Activated T-cell treated with anti-CD3 and anti-CD28 coated beads, Interleukin-2, amount 50 U/mL, for 72 hours (primary cell): ENCODE measurements around the gene RNF214. TPM values are rescaled to one million over a fixed set of nuclear protein-coding genes. Genes with fewer than 3 reads are reported as not detected.
A peak's percentile ranks its signal among the peaks of the same experiment; 100 is the strongest.

ENCODE experiments used
- ATAC-seq, 2 donors: fragments of 150-1000 bp; cut with Tn5 transposase; replicated peaks in 1 of 2; 2 replicates each; pipeline ENCODE4 v1.10.0; 2021; ENCODE audit warnings: moderate library complexity in 2 of 2, mild to moderate bottlenecking in 1 of 2
- DNase-seq, 2 donors: peaks; one replicate each; pipeline ENCODE4 v3.0.0; 2021 to 2022; ENCODE audit warnings: mixed read lengths in 1 of 2
- H3K27ac Mint-ChIP-seq: one replicate; pipeline ENCODE4 v1.8.0; 2022; ENCODE audit warnings: mild to moderate bottlenecking, moderate library complexity, mixed read lengths
- H3K27me3 Mint-ChIP-seq: one replicate; pipeline ENCODE4 v1.8.0; 2022; ENCODE audit warnings: low read depth, mixed read lengths
- H3K36me3 Mint-ChIP-seq, 2 donors: one replicate each; pipeline ENCODE4 v1.8.0; 2022; ENCODE audit warnings: mixed read lengths in 2 of 2, mild to moderate bottlenecking in 1 of 2; ENCODE audit not compliant: insufficient read depth in 2 of 2
- H3K4me1 Mint-ChIP-seq: one replicate; pipeline ENCODE4 v1.8.0; 2022; ENCODE audit warnings: low read depth, mixed read lengths
- H3K4me3 Mint-ChIP-seq, 2 donors: one replicate each; pipeline ENCODE4 v1.8.0; 2022; ENCODE audit warnings: mild to moderate bottlenecking in 2 of 2, mixed read lengths in 2 of 2, moderate library complexity in 2 of 2
- H3K9me3 Mint-ChIP-seq, 2 donors: one replicate each; pipeline ENCODE4 v1.8.0; 2022; ENCODE audit warnings: mixed read lengths in 2 of 2
- total RNA-seq, 2 donors: library from RNA; stranded (reverse); gene quantifications; one replicate each; pipeline ENCODE4 v1.2.3, GENCODE V29; 2022

The RNF214 gene
- total RNA-seq, 2 donors from 2014 or later: 30.7 to 33.5 TPM

- no peaks in the 10 kb centered on the region for H3K4me1 Mint-ChIP-seq
- no peaks in the 10 kb centered on the region for H3K9me3 Mint-ChIP-seq
- peaks cover 0 to 4% of the 10 kb centered on the region in 2 donors for H3K36me3 Mint-ChIP-seq
- DNase-seq (no peak), ATAC-seq (no peak)
- H3K27ac Mint-ChIP-seq: no peak overlapping the region
- H3K27me3 Mint-ChIP-seq: no peaks in the 10 kb centered on the region
- H3K4me3 Mint-ChIP-seq: no peak overlapping the region
Observed at GRCh38 chr11:117191680-117192400, 40.6 kb upstream of the RNF214 start.

- Mint-ChIP-seq H3K27ac (no peak overlapping the region), H3K36me3 (peaks cover 0 to 3% of the 10 kb centered on the region in 2 donors), H3K4me1 (no peaks in the 10 kb centered on the region), H3K4me3 (no peak overlapping the region), H3K27me3 (no peaks in the 10 kb centered on the region), H3K9me3 (no peaks in the 10 kb centered on the region)
- ATAC-seq: no peak
- no peak for DNase-seq
Observed at GRCh38 chr11:117192401-117192875, 40.0 kb upstream of the RNF214 start.

GRCh38 chr11:117193130-117194020, 39.1 kb upstream of the RNF214 start:
- no peaks in the 10 kb centered on the region for H3K4me1 Mint-ChIP-seq
- H3K9me3 Mint-ChIP-seq: no peaks in the 10 kb centered on the region
- no peaks in the 10 kb centered on the region for H3K27me3 Mint-ChIP-seq
- H3K27ac Mint-ChIP-seq: no peak overlapping the region
- ATAC-seq: no peak
- H3K4me3 Mint-ChIP-seq: no peak overlapping the region
- peaks cover 0 to 3% of the 10 kb centered on the region in 2 donors for H3K36me3 Mint-ChIP-seq
- DNase-seq: no peak

GRCh38 chr11:117194267-117194666, 38.2 kb upstream of the RNF214 start:
- peaks cover 0 to 3% of the 10 kb centered on the region in 2 donors for H3K36me3 Mint-ChIP-seq
- H3K27me3 Mint-ChIP-seq: no peaks in the 10 kb centered on the region
- ATAC-seq (no peak), DNase-seq (no peak)
- no peak overlapping the region for H3K4me3 Mint-ChIP-seq
- no peaks in the 10 kb centered on the region for H3K4me1 Mint-ChIP-seq
- H3K27ac Mint-ChIP-seq: no peak overlapping the region
- H3K9me3 Mint-ChIP-seq: no peaks in the 10 kb centered on the region

- H3K4me1 Mint-ChIP-seq: no peaks in the 10 kb centered on the region
- peak overlapping the region; percentile 71 for H3K27ac Mint-ChIP-seq
- no peaks in the 10 kb centered on the region for H3K27me3 Mint-ChIP-seq
- DNase-seq: no peak
- H3K9me3 Mint-ChIP-seq: no peaks in the 10 kb centered on the region
- no peak for ATAC-seq
- H3K4me3 Mint-ChIP-seq: no peak overlapping the region
- peaks cover 0 to 3% of the 10 kb centered on the region in 2 donors for H3K36me3 Mint-ChIP-seq
Observed at GRCh38 chr11:117195258-117195657, 37.2 kb upstream of the RNF214 start.

GRCh38 chr11:117195761-117196160, 36.7 kb upstream of the RNF214 start:
- no peak overlapping the region for H3K27ac Mint-ChIP-seq

GRCh38 chr11:117197006-117197405, 35.5 kb upstream of the RNF214 start:
- Mint-ChIP-seq H3K4me1 (no peaks in the 10 kb centered on the region), H3K27ac (no peak overlapping the region), H3K27me3 (no peaks in the 10 kb centered on the region), H3K36me3 (peaks cover 0 to 3% of the 10 kb centered on the region in 2 donors), H3K9me3 (no peaks in the 10 kb centered on the region), H3K4me3 (no peak overlapping the region)
- no peak for DNase-seq
- ATAC-seq: no peak

More at GRCh38 chr11:117195761-117196160, 36.7 kb upstream of the RNF214 start:
- Mint-ChIP-seq H3K9me3 (no peaks in the 10 kb centered on the region), H3K4me3 (no peak overlapping the region), H3K27me3 (no peaks in the 10 kb centered on the region), H3K36me3 (peaks cover 0 to 3% of the 10 kb centered on the region in 2 donors), H3K4me1 (no peaks in the 10 kb centered on the region)
- no peak for DNase-seq
- no peak for ATAC-seq

- Mint-ChIP-seq H3K27me3 (no peaks in the 10 kb centered on the region), H3K4me1 (no peaks in the 10 kb centered on the region), H3K4me3 (no peak overlapping the region), H3K36me3 (peaks cover 0 to 1% of the 10 kb centered on the region in 2 donors), H3K27ac (no peak overlapping the region), H3K9me3 (no peaks in the 10 kb centered on the region)
- peak in 1 of 2 donors; percentile 16 for DNase-seq
- peak in 1 of 2 donors; percentile 11 for ATAC-seq
Observed at GRCh38 chr11:117197516-117198456, 34.7 kb upstream of the RNF214 start.

GRCh38 chr11:117198613-117199012, 33.9 kb upstream of the RNF214 start:
- no peaks in the 10 kb centered on the region for H3K27me3 Mint-ChIP-seq
- no peaks in the 10 kb centered on the region for H3K4me1 Mint-ChIP-seq
- ATAC-seq (no peak), DNase-seq (no peak)
- no peak overlapping the region for H3K4me3 Mint-ChIP-seq
- H3K9me3 Mint-ChIP-seq: no peaks in the 10 kb centered on the region
- no peaks in the 10 kb centered on the region for H3K36me3 Mint-ChIP-seq
- H3K27ac Mint-ChIP-seq: no peak overlapping the region

- Mint-ChIP-seq H3K36me3 (peaks cover 0 to 1% of the 10 kb centered on the region in 2 donors), H3K27me3 (no peaks in the 10 kb centered on the region), H3K9me3 (no peaks in the 10 kb centered on the region), H3K27ac (no peak within 1 kb of the TSS), H3K4me3 (no peak within 1 kb of the TSS), H3K4me1 (no peaks in the 10 kb centered on the region)
- no peak for DNase-seq
- no peak for ATAC-seq
Observed at GRCh38 chr11:117199053-117199915, 33.2 kb upstream of the RNF214 start, which contains the start of gene TAGLN. TAGLN (plus strand) TSS chr11:117199370; CDS start chr11:117203014, 3,644 bp downstream.

- no peaks in the 10 kb centered on the region for H3K27me3 Mint-ChIP-seq
- H3K4me1 Mint-ChIP-seq: no peaks in the 10 kb centered on the region
- ATAC-seq: no peak
- H3K4me3 Mint-ChIP-seq: no peak overlapping the region
- peaks cover 2 to 6% of the 10 kb centered on the region in 2 donors for H3K36me3 Mint-ChIP-seq
- no peaks in the 10 kb centered on the region for H3K9me3 Mint-ChIP-seq
- no peak overlapping the region for H3K27ac Mint-ChIP-seq
- DNase-seq: no peak
Observed at GRCh38 chr11:117199916-117200812, 32.3 kb upstream of the RNF214 start.
